A549 treated with CORT108297 at 1 μM for 4 hours (cell line): Measurements from ENCODE around the gene MFSD12. TPM values are rescaled to one million over a fixed set of nuclear protein-coding genes. Genes with fewer than 3 reads are reported as not detected.

Source experiments
- total RNA-seq: library from RNA; stranded (reverse); fragments of 200-300 nt; extraction: Qiagen RNA extraction; gene quantifications from 5 replicates; pipeline ENCODE4 v1.2.3, GENCODE V29; 2022

The MFSD12 gene
- total RNA-seq = 122 to 178 TPM (median 172 TPM) in 5 replicates

DNA sequence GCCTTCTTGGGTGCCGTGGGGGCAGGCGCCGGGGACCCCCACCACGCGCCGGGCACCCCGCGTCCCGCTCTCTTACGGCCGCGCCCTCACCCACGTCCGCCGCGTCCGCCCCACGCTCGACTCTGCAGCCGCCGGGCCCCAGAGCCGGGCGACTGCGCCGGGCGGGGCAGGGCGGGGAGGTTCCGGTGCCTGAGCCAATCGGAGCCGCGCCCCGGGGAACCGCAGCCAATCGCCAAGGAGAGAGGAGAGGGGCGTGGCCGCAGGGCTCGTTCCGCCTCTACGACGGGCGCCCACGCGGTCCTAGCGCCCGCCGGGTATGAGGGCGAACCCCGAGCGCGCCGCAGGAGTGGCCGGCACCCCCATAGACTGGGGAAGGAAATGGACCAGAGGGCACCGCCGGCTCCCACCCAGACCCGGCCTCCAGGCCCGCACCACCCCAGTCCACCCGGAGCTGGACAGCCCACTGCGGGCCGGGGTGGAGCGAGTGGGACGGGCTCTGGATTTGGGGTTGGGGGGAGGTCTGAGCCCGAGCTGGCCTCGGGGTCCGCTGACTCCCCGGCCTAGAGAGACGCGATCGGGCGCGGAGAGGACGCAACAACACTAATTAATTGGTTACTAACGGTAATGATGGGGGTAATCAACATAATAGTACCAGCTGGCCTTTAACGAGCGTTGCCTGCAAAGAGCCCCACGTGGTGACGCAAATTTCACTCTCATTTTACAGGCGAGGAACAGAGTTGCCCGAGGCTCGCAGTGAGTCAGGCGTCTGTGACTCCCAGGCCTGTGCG, at the start of gene MFSD12:
MFSD12 (minus strand) TSS at position 126 of the 788 bp plus-strand sequence. CDS start 183 bp downstream, outside the sequence.

GRCh38 chr19:3606690-3607289, 49.4 kb upstream of the MFSD12 start, which contains the start of gene TBXA2R:
TSS of gene TBXA2R (minus strand) at chr19:3606875. CDS start at chr19:3600634, 6,241 bp downstream.

GRCh38 chr19:3585301-3586126, 28.1 kb upstream of the MFSD12 start, which contains the start of gene GIPC3:
TSS of gene GIPC3 (plus strand) at chr19:3585478. CDS start at chr19:3585598, 120 bp downstream.

DNA sequence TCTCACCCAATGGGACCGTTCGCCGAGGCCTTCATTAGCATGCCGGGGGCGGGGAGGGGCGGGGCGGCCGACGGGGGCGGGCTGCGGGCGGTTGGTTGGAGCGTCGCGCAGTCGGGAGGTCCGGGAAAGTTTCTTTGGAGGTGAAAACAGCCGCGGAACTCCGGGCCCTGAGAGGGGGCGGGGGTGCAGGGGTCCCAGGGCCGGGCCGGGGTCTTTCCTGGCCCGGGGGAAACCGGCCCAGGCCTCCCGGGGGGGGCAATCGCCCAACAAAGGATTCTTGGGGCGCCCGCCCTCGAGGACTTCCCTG, 15.4 kb upstream of the MFSD12 start, which contains the start of gene HMG20B:
HMG20B (plus strand) TSS at position 90 of the 307 bp plus-strand sequence. CDS start 366 bp downstream, outside the sequence.

DNA sequence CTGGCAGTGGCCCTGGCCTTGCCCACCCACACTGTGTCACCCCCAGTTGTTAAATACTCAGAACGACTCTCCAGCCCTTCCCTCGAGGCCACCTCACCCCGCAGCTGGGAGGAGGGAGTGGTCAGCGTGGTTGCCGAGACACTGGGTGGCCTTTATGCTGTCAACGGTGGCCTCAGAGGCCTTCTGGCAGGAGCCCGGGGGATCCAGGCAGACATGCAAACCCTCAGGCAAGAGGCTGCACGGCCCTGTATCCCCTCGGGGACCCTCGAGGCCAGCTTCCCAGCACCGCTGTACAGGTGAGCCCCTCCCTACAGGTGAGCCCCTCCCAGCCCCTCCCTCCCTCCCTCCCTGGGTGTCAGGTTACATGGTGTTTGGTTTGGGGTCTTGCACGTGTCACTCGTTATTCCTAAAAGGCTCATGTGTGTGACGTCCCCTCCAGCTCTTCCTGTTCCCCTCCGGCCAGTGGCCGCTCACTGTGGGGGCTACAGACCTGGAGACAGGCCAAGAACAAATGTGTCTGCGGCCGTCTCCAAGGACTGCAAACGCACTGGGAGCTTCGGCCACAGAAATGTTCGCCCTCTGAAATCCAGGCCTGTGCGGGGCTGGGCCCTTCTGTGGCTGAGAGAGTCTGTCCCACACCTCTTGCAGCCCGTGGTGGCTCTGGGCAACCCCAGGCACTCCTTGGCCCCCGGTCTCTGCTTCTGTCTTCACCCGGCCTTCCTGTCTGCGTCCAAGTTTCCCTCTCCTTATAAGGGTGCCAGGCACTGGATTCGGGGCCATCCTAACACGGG, 18.2 kb downstream of the MFSD12 start, which contains the start of gene TEKTIP1:
TEKTIP1 (plus strand) TSS at position 210 of the 791 bp plus-strand sequence; CDS start at position 214, 4 bp downstream.

DNA sequence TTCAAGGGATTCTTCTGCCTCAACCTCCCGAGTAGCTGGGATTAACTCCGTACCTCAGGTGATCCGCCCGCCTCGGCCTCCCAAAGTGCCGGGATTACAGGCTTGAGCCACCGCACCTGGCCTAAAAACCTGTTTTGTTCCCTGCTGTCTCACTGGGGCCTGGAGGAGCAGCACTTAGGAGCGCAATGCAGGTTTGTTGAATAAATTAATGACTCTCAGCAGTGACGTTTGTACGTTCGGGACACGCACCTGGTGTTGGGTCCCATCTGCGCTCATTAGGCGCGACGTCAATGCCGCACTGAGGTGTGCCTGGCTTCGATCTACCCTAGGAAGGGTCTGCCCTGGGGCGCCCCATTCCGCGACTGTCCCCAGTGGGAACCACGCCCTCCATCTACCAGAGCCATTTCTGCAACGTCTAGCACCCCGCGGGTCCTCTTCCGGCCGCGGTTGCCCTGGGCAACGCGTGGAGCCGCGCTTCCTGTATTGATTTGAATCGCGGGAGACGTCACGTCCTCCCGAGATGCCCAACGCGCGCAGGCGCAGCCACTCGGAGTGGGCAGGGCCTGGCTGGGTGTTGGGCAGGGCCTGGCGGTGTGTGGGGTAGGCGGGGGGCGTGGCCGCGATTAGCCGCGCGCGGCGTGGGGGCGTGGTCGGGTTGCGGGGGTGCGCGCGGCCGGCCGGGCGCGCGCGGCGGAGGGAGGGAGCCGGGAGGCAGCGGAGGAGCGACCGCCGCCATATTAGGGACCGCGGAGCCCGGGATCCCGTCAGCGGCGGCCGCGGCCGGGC, 51.6 kb downstream of the MFSD12 start, which contains the start of gene FZR1:
FZR1 (plus strand) TSS at position 714 of the 786 bp plus-strand sequence. CDS start 16,679 bp downstream, outside the sequence.

DNA sequence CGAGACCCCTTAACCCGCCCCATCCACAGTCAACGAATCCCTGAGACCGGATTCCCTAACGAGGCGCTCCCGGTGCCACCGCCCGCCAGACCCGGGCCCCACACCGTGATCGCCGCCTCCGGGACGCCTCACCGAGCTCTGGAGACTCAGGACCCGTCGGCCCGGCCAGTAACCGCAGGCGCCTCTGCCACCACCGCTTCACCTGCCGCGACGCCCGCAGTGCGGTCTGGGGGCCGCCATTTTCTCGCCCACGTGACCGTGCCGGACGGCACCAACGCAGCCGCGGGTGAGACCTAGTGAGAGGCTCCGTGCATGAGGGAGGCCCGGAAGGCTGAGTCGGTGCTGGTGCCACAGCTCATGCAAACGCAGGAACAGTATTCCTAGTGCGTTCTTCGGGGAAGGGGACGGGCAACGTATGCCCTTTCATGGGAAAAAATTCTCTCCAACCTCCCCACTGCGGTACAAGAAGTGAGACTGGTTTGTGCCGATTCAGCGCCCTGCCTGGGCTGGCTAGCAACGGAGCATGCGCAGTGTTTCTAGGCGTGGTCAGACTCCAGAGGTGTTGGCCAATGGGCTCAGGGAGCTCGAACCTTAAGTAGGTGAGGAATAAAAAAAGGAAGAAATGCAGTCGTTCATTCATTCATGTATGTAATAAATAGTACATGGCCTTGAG, 56.8 kb downstream of the MFSD12 start, which contains the start of gene DOHH:
DOHH (minus strand) TSS at position 246 of the 673 bp plus-strand sequence. CDS start 3,860 bp downstream, outside the sequence.

Other genes with a start within 250 kb of the MFSD12 start
- gene NFIC, start 191.0 kb downstream of the MFSD12 start, total RNA-seq = 34.1 to 44.3 TPM (median 43.3 TPM) in 5 replicates
- gene SMIM24, start 77.1 kb downstream of the MFSD12 start, total RNA-seq = 0.30 to 0.84 TPM (median 0.44 TPM) in 5 replicates
- not detected in 5 replicates for gene SMIM44, start 74.1 kb downstream of the MFSD12 start, total RNA-seq
- 12.5 to 21.9 TPM (median 19.4 TPM) in 5 replicates for gene DOHH, start 56.9 kb downstream of the MFSD12 start, total RNA-seq
- 25.0 to 37.2 TPM (median 34.3 TPM) in 5 replicates for gene FZR1, start 51.3 kb downstream of the MFSD12 start, total RNA-seq
- gene TEKTIP1, start 18.4 kb downstream of the MFSD12 start, total RNA-seq = 0.21 TPM in 1 of 5 replicates, not detected in the others
- 44.7 to 72.4 TPM (median 69.9 TPM) in 5 replicates for gene HMG20B, start 15.4 kb upstream of the MFSD12 start, total RNA-seq
- gene GIPC3, start 27.9 kb upstream of the MFSD12 start, total RNA-seq = 0.17 to 0.25 TPM (median 0.23 TPM) in 5 replicates
- 0.50 to 1.1 TPM (median 0.96 TPM) in 5 replicates for gene TBXA2R, start 49.3 kb upstream of the MFSD12 start, total RNA-seq
- 13.1 to 19.8 TPM (median 19.3 TPM) in 5 replicates for gene CACTIN, start 69.2 kb upstream of the MFSD12 start, total RNA-seq
- gene PIP5K1C, start 142.9 kb upstream of the MFSD12 start, total RNA-seq = 9.7 to 13.8 TPM (median 12.6 TPM) in 5 replicates
- 0.29 to 0.53 TPM (median 0.33 TPM) in 5 replicates for gene TJP3, start 150.8 kb upstream of the MFSD12 start, total RNA-seq
- 10.3 to 15.0 TPM (median 13.6 TPM) in 5 replicates for gene APBA3, start 204.1 kb upstream of the MFSD12 start, total RNA-seq
- gene MRPL54, start 205.1 kb upstream of the MFSD12 start, total RNA-seq = 62.7 to 78.3 TPM (median 63.6 TPM) in 5 replicates
- gene RAX2, start 214.6 kb upstream of the MFSD12 start, total RNA-seq = not detected in 5 replicates
- 1.3 to 1.9 TPM (median 1.4 TPM) in 5 replicates for gene MATK, start 228.8 kb upstream of the MFSD12 start, total RNA-seq